Subcutaneous abdominal adipose tissue (tissue), 5 donors: ENCODE data around the gene RHOT1.
"Not testable (repeated sequence)": the region's sequence is repeated elsewhere in the genome, so short reads cannot be mapped to it uniquely, and the experiment has no call there.

Experiments used
- H3K27ac ChIP-seq: one replicate; pipeline ENCODE4 v1.7.0; 2013; ENCODE audit warnings: low read depth, mild to moderate bottlenecking, inconsistent platforms, low read length, moderate library complexity
- H3K27me3 ChIP-seq, 5 donors: one replicate each; pipeline ENCODE4 v1.7.0; 2013; ENCODE audit warnings: low read length in 5 of 5, inconsistent platforms in 1 of 5; ENCODE audit not compliant: control insufficient read depth in 5 of 5, insufficient read depth in 4 of 5
- H3K36me3 ChIP-seq, 5 donors: one replicate each; pipeline ENCODE4 v1.7.0; 2013; ENCODE audit warnings: low read length in 5 of 5; ENCODE audit not compliant: control insufficient read depth in 5 of 5, insufficient read depth in 5 of 5
- H3K4me1 ChIP-seq, 5 donors: one replicate each; pipeline ENCODE4 v1.7.0; 2013; ENCODE audit warnings: low read length in 5 of 5, mild to moderate bottlenecking in 3 of 5, moderate library complexity in 1 of 5; ENCODE audit not compliant: control insufficient read depth in 5 of 5, insufficient read depth in 5 of 5
- H3K4me3 ChIP-seq, 5 donors: one replicate each; pipeline ENCODE4 v1.7.0; 2013; ENCODE audit warnings: low read length in 5 of 5, low read depth in 1 of 5
- H3K9ac ChIP-seq, 5 donors: one replicate each; pipeline ENCODE4 v1.7.0; 2013; ENCODE audit warnings: low read length in 5 of 5, mild to moderate bottlenecking in 4 of 5, moderate library complexity in 3 of 5
- H3K9me3 ChIP-seq, 5 donors: one replicate each; pipeline ENCODE4 v1.7.0; 2013; ENCODE audit warnings: low read length in 5 of 5; ENCODE audit not compliant: control insufficient read depth in 5 of 5
- donor health status: healthy.
- donor health status: healthy.
- donor health status: healthy.
- donor health status: healthy.
- donor health status: healthy.

RHOT1 gene

GRCh38 chr17:32142038-32142856 lies at the start of gene RHOT1:
RHOT1 (plus strand) TSS chr17:32142502; CDS start chr17:32142693, 191 bp downstream.
- Histone ChIP-seq H3K4me3 (peak within 1 kb of the TSS; percentile 85 to 97 (median 91)), H3K9me3 (no peaks in the 10 kb centered on the region), H3K27me3 (no peaks in the 10 kb centered on the region), H3K36me3 (peaks cover 0 to 3% (median 0%) of the 10 kb centered on the region in 5 donors), H3K9ac (peak within 1 kb of the TSS; percentile 92 to 99 (median 95)), H3K27ac (peak within 1 kb of the TSS; percentile 97), H3K4me1 (peaks cover 0 to 44% (median 32%) of the 10 kb centered on the region in 5 donors)

GRCh38 chr17:32099686-32100085 lies 42.6 kb upstream of the RHOT1 start:
- no peaks in the 10 kb centered on the region for H3K36me3 ChIP-seq
- no peak overlapping the region for H3K27ac ChIP-seq
- H3K4me1 ChIP-seq: peaks cover 0 to 16% (median 2%) of the 10 kb centered on the region in 5 donors
- no peak overlapping the region for H3K4me3 ChIP-seq
- H3K27me3 ChIP-seq: peaks cover 0 to 4% (median 0%) of the 10 kb centered on the region in 5 donors
- no peaks in the 10 kb centered on the region for H3K9me3 ChIP-seq
- H3K9ac ChIP-seq: no peak overlapping the region

GRCh38 chr17:32100323-32100722 lies 42.0 kb upstream of the RHOT1 start:
- not testable (repeated sequence) for H3K27me3 ChIP-seq, H3K9ac ChIP-seq, H3K4me3 ChIP-seq, H3K9me3 ChIP-seq, H3K36me3 ChIP-seq, H3K27ac ChIP-seq
- peaks cover 0 to 16% (median 2%) of the 10 kb centered on the region in 5 donors for H3K4me1 ChIP-seq

DNA sequence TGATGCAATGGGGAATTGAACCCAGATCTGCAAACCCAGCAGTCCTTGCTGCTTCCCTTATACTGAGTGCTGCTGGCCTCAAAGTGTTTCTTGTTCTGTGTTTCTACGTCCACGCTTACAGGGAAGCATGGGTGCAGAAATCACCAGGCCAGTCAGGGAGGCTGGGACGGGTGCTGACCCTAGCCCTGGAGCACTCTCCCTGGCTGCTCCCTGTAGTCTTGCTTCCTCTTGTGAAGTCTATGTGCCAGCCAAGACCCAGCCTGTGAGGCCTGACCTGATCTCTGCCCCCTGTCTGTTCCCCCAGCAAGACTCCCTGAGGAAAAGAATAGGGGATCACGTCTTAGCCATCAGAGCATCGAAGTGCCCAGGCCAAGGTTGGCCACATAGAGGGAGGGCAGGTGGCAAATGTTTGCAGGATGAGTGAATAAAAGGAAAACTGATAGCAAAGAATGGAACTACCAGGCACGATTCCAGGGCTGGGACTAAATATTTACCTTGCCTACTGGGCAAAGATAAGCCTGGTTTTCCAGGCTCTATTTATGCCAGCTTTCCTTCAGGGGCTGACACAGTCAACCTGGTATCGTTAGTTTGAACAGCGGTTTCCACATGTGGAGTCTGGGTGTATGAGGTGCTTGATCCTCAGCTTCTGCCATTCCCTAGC lies 41.2 kb upstream of the RHOT1 start:
- Histone ChIP-seq H3K4me3 (no peak overlapping the region), H3K4me1 (peaks cover 0 to 17% (median 2%) of the 10 kb centered on the region in 5 donors), H3K9me3 (no peaks in the 10 kb centered on the region), H3K36me3 (no peaks in the 10 kb centered on the region), H3K9ac (no peak overlapping the region), H3K27ac (no peak overlapping the region), H3K27me3 (peaks cover 0 to 4% (median 0%) of the 10 kb centered on the region in 5 donors)

GRCh38 chr17:32102172-32102571 lies 40.1 kb upstream of the RHOT1 start:
- Histone ChIP-seq H3K9ac (no peak overlapping the region), H3K27me3 (peaks cover 0 to 4% (median 0%) of the 10 kb centered on the region in 5 donors), H3K4me1 (peaks cover 0 to 23% (median 2%) of the 10 kb centered on the region in 5 donors), H3K27ac (no peak overlapping the region), H3K4me3 (no peak overlapping the region), H3K36me3 (no peaks in the 10 kb centered on the region), H3K9me3 (no peaks in the 10 kb centered on the region)

- H3K4me1 ChIP-seq: peaks cover 0 to 28% (median 2%) of the 10 kb centered on the region in 5 donors
- H3K9me3 ChIP-seq: no peaks in the 10 kb centered on the region
- H3K36me3 ChIP-seq: no peaks in the 10 kb centered on the region
- H3K27ac ChIP-seq: no peak overlapping the region
- H3K4me3 ChIP-seq: no peak overlapping the region
- no peak overlapping the region for H3K9ac ChIP-seq
- H3K27me3 ChIP-seq: peaks cover 0 to 4% (median 0%) of the 10 kb centered on the region in 5 donors
Observed at GRCh38 chr17:32102646-32103186, 39.6 kb upstream of the RHOT1 start.

DNA sequence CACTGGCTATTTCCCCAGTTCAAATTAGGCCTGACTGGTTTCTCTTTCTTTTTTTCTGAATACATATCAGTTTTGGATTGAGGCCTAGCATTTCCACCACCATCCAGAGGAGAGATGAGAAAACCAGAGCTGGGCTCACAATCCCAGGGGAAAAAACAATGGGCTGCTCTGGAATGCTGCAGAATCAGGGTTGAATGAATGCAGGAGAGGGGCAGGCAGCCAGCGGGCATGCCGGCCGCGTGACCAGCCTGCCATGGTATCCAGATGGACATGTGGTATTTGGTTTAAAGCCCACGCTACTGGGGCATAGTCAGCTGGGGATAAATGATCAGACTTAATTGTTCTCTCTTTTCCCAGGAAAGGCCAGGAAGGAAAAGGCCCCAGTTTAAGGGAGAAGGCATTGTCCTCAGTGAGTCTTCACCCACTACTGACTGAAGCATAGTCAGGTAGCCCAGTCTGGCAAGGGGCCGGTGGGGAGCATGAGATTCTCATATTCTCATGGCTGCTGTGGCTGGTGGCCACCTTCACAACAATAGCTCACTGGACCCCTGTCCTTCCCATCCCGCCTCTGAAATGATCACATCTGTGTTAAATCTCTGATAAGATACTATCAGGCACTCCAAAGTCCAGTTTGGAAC lies 38.7 kb upstream of the RHOT1 start:
- Histone ChIP-seq H3K9me3 (no peaks in the 10 kb centered on the region), H3K36me3 (no peaks in the 10 kb centered on the region), H3K27me3 (peaks cover 0 to 4% (median 0%) of the 10 kb centered on the region in 5 donors), H3K4me3 (no peak overlapping the region), H3K4me1 (peaks cover 0 to 28% (median 2%) of the 10 kb centered on the region in 5 donors), H3K27ac (no peak overlapping the region), H3K9ac (peak overlapping the region in 1 of 5 donors; percentile 10)

- H3K4me1 ChIP-seq: peaks cover 0 to 28% (median 2%) of the 10 kb centered on the region in 5 donors
- H3K27me3 ChIP-seq: peaks cover 0 to 3% (median 0%) of the 10 kb centered on the region in 5 donors
- H3K36me3 ChIP-seq: no peaks in the 10 kb centered on the region
- H3K9me3 ChIP-seq: no peaks in the 10 kb centered on the region
- no peak overlapping the region for H3K9ac ChIP-seq
- H3K27ac ChIP-seq: no peak overlapping the region
- no peak overlapping the region for H3K4me3 ChIP-seq
Observed at GRCh38 chr17:32104158-32104557, 38.1 kb upstream of the RHOT1 start.

GRCh38 chr17:32106471-32106981 lies 35.8 kb upstream of the RHOT1 start:
- H3K9me3 ChIP-seq, H3K9ac ChIP-seq, H3K27ac ChIP-seq, H3K4me3 ChIP-seq, H3K27me3 ChIP-seq, H3K36me3 ChIP-seq: not testable (repeated sequence)
- peaks cover 2 to 30% (median 3%) of the 10 kb centered on the region in 5 donors for H3K4me1 ChIP-seq
